BJ (cell line): ENCODE results near the gene CENPP. TPM values are rescaled to one million over a fixed set of nuclear protein-coding genes. Genes with fewer than 3 reads are reported as not detected.

Experiments used
- CTCF ChIA-PET: fragments of 350-600 bp; formaldehyde crosslinking; extraction: SDS; loops from one replicate; lab custom pipeline; 2021; ENCODE audit warnings: antibody characterized with exemption, inconsistent platforms; lab: Yijun Ruan, JAX
- POLR2A ChIA-PET: fragments of 300-600 bp; sonication (Branson Sonifier 250); formaldehyde crosslinking; extraction: SDS; loops from one replicate; lab custom pipeline; 2021; ENCODE audit warnings: antibody characterized with exemption; lab: Charles Lee
- DNase-seq: peaks from one replicate; pipeline ENCODE4 v3.0.0-alpha.2; 2011; ENCODE audit warnings: low read depth
- H3K27me3 ChIP-seq: 2 replicates; pipeline ENCODE4 v1.6.0; 2011; ENCODE audit warnings: low read length; ENCODE audit not compliant: control insufficient read depth, insufficient read depth
- H3K36me3 ChIP-seq: 2 replicates; pipeline ENCODE4 v1.5.1; 2011; ENCODE audit warnings: low read length; ENCODE audit not compliant: control insufficient read depth, insufficient read depth
- H3K4me3 ChIP-seq: 2 replicates; pipeline ENCODE4 v1.5.1; 2011; ENCODE audit warnings: low read depth, mild to moderate bottlenecking, control low read depth, low read length
- polyA plus RNA-seq: library from polyadenylated mRNA; depleted of rRNA; stranded (reverse); fragments of >200 nt; gene quantifications from 2 replicates; pipeline ENCODE4 v1.2.3, GENCODE V29; 2011
- TF ChIP-seq, protein P1 (sequence below): IDR thresholded peaks from 2 replicates; pipeline ENCODE4 v1.5.1; 2011; ENCODE audit warnings: low read depth, mild to moderate bottlenecking, control low read depth, inconsistent platforms, low read length, moderate library complexity; ENCODE audit not compliant: insufficient read depth

Gene CENPP
- polyA plus RNA-seq, 1 experiment, result 1.3 TPM

DNA sequence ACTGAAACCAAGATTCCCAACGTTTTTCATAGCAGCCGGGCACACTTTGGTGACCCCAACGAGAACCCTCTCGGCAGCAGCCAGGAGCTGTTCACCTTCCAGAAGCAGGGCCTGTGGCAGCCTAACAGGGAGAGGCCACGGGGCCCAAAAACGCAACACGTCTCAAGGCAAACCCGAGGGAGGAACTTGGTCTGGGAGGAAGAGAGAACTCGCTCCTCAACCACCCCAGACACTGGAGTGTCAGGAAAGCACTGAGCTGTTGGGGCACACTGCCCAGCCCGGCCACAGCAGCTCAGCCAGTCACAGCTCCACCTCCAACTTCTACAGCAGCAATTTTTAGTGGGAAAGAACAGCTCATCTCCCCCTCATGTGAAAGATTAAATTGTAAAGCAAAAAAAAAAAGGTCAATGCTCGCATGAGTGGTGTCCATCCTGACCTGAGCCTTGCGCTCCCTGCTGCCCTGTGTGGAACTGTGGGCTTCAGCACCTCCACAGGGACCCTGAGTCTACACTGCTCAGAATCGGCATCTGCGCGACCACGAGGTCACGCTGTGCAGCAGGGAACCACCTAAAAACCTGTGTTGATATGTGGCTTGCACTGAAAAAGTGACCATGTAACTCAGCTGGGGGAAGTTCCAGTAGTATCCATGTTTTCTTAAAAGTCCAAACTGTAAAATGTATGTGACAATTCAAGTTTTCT, 289.2 kb downstream of the CENPP start:
- TF ChIP-seq, protein P1, sequence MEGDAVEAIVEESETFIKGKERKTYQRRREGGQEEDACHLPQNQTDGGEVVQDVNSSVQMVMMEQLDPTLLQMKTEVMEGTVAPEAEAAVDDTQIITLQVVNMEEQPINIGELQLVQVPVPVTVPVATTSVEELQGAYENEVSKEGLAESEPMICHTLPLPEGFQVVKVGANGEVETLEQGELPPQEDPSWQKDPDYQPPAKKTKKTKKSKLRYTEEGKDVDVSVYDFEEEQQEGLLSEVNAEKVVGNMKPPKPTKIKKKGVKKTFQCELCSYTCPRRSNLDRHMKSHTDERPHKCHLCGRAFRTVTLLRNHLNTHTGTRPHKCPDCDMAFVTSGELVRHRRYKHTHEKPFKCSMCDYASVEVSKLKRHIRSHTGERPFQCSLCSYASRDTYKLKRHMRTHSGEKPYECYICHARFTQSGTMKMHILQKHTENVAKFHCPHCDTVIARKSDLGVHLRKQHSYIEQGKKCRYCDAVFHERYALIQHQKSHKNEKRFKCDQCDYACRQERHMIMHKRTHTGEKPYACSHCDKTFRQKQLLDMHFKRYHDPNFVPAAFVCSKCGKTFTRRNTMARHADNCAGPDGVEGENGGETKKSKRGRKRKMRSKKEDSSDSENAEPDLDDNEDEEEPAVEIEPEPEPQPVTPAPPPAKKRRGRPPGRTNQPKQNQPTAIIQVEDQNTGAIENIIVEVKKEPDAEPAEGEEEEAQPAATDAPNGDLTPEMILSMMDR, result no peak
- no peaks in the 10 kb centered on the region for H3K27me3 ChIP-seq
- DNase-seq, result no peak
- ChIA-PET POLR2A (no interaction called here), CTCF (interaction anchor here (0.7 to 1.0 kb wide), 2 partner anchors 10 to 12 kb away, joined by 3 read pairs; no protein-coding TSS in a partner anchor)
- H3K4me3 ChIP-seq, result no peak overlapping the region
- peaks cover 7% of the 10 kb centered on the region for H3K36me3 ChIP-seq

- no peak overlapping the region for H3K4me3 ChIP-seq
- TF ChIP-seq, protein P1, result no peak
- H3K27me3 ChIP-seq, result no peaks in the 10 kb centered on the region
- ChIA-PET CTCF (interaction anchor here (0.8 to 1.6 kb wide), 3 partner anchors 19 to 288 kb away, joined by 3 to 6 read pairs (median 3); no protein-coding TSS in a partner anchor), POLR2A (interaction anchor here (0.6 kb wide), 1 partner anchor 404 kb away, joined by 3 read pairs; no protein-coding TSS in a partner anchor)
- DNase-seq, result no peak
- peaks cover 9% of the 10 kb centered on the region for H3K36me3 ChIP-seq
Observed at GRCh38 chr9:92615790-92616189, 290.0 kb downstream of the CENPP start.

DNA sequence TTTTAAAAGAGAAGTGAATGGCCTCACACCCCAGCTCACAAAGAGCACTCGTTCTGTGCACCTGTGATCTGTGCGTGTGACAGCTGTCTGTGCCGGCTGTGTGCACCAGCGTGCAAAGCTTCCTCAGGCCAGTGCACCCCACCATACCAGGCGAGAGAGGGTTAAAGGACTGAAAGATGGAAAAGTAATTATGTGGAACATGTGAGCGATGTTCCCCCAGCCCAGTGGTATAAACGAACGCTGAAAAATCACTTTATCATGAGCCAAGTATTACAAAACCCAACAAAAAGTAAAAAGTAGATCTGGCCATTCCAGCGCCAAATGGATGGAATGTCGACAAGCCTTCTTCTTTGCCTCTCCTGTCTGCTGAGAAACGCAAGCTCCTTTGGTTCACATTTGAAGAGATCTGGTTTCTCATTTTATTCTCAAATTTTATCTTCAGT, 290.5 kb downstream of the CENPP start:
- DNase-seq, result no peak
- H3K27me3 ChIP-seq, result no peaks in the 10 kb centered on the region
- H3K36me3 ChIP-seq, result peaks cover 9% of the 10 kb centered on the region
- ChIA-PET CTCF (interaction anchor here (0.8 to 1.6 kb wide), 3 partner anchors 18 to 288 kb away, joined by 3 to 6 read pairs (median 3); no protein-coding TSS in a partner anchor), POLR2A (no interaction called here)
- TF ChIP-seq, protein P1, result no peak
- H3K4me3 ChIP-seq, result no peak overlapping the region

DNA sequence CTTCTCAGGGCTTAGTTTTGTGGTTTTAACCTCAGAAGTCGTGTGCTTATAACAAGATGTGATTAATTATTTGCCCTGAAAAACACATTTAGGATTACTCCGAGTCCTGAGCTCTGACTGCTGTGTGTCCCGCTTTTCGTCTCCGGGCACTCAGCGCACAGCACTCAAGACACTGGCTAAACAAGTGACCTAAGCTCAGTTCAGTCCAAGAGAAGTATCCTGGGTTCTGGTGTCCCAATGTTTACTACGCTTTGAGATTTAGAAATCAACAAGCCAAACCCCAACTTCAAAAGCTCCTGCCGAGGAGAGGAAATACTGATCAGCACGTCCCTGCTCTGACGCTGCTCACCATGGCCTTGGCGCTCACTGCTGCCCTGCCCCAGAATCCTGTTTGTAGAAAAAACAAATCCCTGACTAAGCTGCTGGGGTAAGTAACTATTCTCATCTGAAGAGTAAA, 290.9 kb downstream of the CENPP start:
- Histone ChIP-seq H3K36me3 (peaks cover 9% of the 10 kb centered on the region), H3K4me3 (no peak overlapping the region), H3K27me3 (no peaks in the 10 kb centered on the region)
- ChIA-PET CTCF (interaction anchor here (0.8 to 1.6 kb wide), 3 partner anchors 15 to 288 kb away, joined by 3 to 6 read pairs (median 3); no protein-coding TSS in a partner anchor), POLR2A (no interaction called here)
- DNase-seq, result no peak
- TF ChIP-seq, protein P1, result no peak

DNA sequence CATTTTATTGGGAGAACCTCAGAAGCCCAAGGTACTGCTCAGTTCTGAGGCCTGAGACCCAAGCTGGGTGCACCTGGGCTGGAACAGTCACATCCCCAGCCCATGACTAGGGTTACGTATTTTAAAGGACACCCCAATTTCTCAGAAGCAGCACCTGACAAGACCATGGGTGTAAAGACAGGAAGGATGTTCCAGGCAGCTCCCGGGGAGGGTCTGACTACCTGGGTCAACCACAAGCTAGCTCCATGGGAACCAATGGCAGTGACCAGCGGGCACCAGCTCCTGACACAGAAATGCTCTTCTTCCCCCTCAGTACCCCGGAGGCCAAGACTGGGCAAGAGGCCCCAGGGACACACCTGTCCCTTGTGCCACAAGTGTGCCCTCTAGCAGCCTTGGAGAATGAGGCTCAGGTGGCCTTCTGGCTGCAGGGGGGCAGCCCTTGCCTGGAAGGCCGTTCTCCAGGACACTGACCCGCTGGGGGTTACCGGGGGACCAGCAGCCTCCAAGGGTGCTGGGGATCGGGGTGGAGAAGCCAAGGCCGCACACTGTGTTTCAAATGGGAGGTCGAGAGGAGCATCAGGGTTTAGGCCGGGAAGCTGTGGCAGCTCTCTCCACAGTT, 291.6 kb downstream of the CENPP start:
- H3K4me3 ChIP-seq, result no peak overlapping the region
- peaks cover 9% of the 10 kb centered on the region for H3K36me3 ChIP-seq
- ChIA-PET POLR2A (no interaction called here), CTCF (interaction anchor here (0.8 to 1.6 kb wide), 3 partner anchors 14 to 289 kb away, joined by 3 to 6 read pairs (median 3); no protein-coding TSS in a partner anchor)
- DNase-seq, result no peak
- TF ChIP-seq, protein P1, result no peak
- no peaks in the 10 kb centered on the region for H3K27me3 ChIP-seq
